Forelimb muscle (tissue), 1 donor: ENCODE measurements around the gene SPATA2. TPM values are rescaled to one million over a fixed set of nuclear protein-coding genes. Genes with fewer than 3 reads are reported as not detected.

Experiments
- DNase-seq: peaks from one replicate; pipeline ENCODE4 v3.0.0-alpha.2; 2013; ENCODE audit warnings: low read depth
- polyA plus RNA-seq: library from polyadenylated mRNA; unstranded; fragments of 120-200 nt; gene quantifications from one replicate; pipeline ENCODE4 v1.2.1, GENCODE V29; 2013; ENCODE audit not compliant: insufficient read length

Gene SPATA2
- polyA plus RNA-seq, 1 donor = 5.7 TPM

- no peak for DNase-seq
Measured at GRCh38 chr20:49859011-49859410, 56.3 kb downstream of the SPATA2 start.

GRCh38 chr20:49858076-49858585, 57.2 kb downstream of the SPATA2 start:
- DNase-seq = no peak

GRCh38 chr20:49856904-49857303, 58.4 kb downstream of the SPATA2 start:
- no peak for DNase-seq

GRCh38 chr20:49854190-49854875, 61.0 kb downstream of the SPATA2 start:
- DNase-seq = no peak

- DNase-seq = no peak
Measured at GRCh38 chr20:49853640-49854039, 61.7 kb downstream of the SPATA2 start.

Other genes starting within 250 kb of the SPATA2 start
- gene B4GALT5, start 201.7 kb downstream of the SPATA2 start, polyA plus RNA-seq = 31.4 TPM
- gene SLC9A8, start 102.7 kb downstream of the SPATA2 start, polyA plus RNA-seq = 5.7 TPM
- 45.3 TPM for gene RNF114, start 20.9 kb upstream of the SPATA2 start, polyA plus RNA-seq
- 10.7 TPM for gene SNAI1, start 67.5 kb upstream of the SPATA2 start, polyA plus RNA-seq
- 110 TPM for gene UBE2V1, start 197.6 kb upstream of the SPATA2 start, polyA plus RNA-seq
- gene PEDS1, start 238.2 kb upstream of the SPATA2 start, polyA plus RNA-seq = 26.1 TPM